ENCODE data around the gene SULT4A1.

Gene SULT4A1

GRCh38 chr22:43860126-43860525, 2.2 kb downstream of the SULT4A1 start:
- no peaks in the 10 kb centered on the region for H3K4me1 ChIP-seq (ENCODE audit: control insufficient read depth, insufficient read depth, low read length)
- H3K9ac ChIP-seq (ENCODE audit: low read length in 2 of 2), result no peak overlapping the region
- peaks cover 38% of the 10 kb centered on the region in 2 donors for H3K27me3 ChIP-seq (ENCODE audit: control insufficient read depth in 1 of 2, insufficient read depth in 2 of 2, low read length in 2 of 2)
- H3K4me3 ChIP-seq (ENCODE audit: low read length in 2 of 2), result no peak overlapping the region
- peaks cover 0 to 6% of the 10 kb centered on the region in 2 donors for H3K9me3 ChIP-seq (ENCODE audit: control insufficient read depth in 2 of 2, low read length in 2 of 2)
- no peaks in the 10 kb centered on the region for H3K36me3 ChIP-seq (ENCODE audit: control insufficient read depth in 2 of 2, insufficient read depth in 2 of 2, low read length in 2 of 2)
- no peak overlapping the region for H3K27ac ChIP-seq (ENCODE audit: low read length)

- H3K36me3 ChIP-seq (ENCODE audit: control insufficient read depth in 2 of 2, insufficient read depth in 2 of 2, low read length in 2 of 2), result no peaks in the 10 kb centered on the region
- no peak overlapping the region for H3K27ac ChIP-seq (ENCODE audit: low read length)
- peaks cover 38% of the 10 kb centered on the region in 2 donors for H3K27me3 ChIP-seq (ENCODE audit: control insufficient read depth in 1 of 2, insufficient read depth in 2 of 2, low read length in 2 of 2)
- no peaks in the 10 kb centered on the region for H3K4me1 ChIP-seq (ENCODE audit: control insufficient read depth, insufficient read depth, low read length)
- no peak overlapping the region for H3K4me3 ChIP-seq (ENCODE audit: low read length in 2 of 2)
- no peak overlapping the region for H3K9ac ChIP-seq (ENCODE audit: low read length in 2 of 2)
- H3K9me3 ChIP-seq (ENCODE audit: control insufficient read depth in 2 of 2, low read length in 2 of 2), result peaks cover 0 to 6% of the 10 kb centered on the region in 2 donors
These were observed 2.7 kb downstream of the SULT4A1 start for GRCh38 chr22:43859621-43860020.

GRCh38 chr22:43859176-43859575, 3.1 kb downstream of the SULT4A1 start:
- peaks cover 0 to 6% of the 10 kb centered on the region in 2 donors for H3K9me3 ChIP-seq (ENCODE audit: control insufficient read depth in 2 of 2, low read length in 2 of 2)
- H3K27me3 ChIP-seq (ENCODE audit: control insufficient read depth in 1 of 2, insufficient read depth in 2 of 2, low read length in 2 of 2), result peaks cover 35 to 38% of the 10 kb centered on the region in 2 donors
- no peak overlapping the region for H3K9ac ChIP-seq (ENCODE audit: low read length in 2 of 2)
- H3K4me1 ChIP-seq (ENCODE audit: control insufficient read depth, insufficient read depth, low read length), result no peaks in the 10 kb centered on the region
- H3K27ac ChIP-seq (ENCODE audit: low read length), result no peak overlapping the region
- H3K36me3 ChIP-seq (ENCODE audit: control insufficient read depth in 2 of 2, insufficient read depth in 2 of 2, low read length in 2 of 2), result no peaks in the 10 kb centered on the region
- H3K4me3 ChIP-seq (ENCODE audit: low read length in 2 of 2), result no peak overlapping the region

- Histone ChIP-seq H3K27me3 (ENCODE audit: control insufficient read depth in 1 of 2, insufficient read depth in 2 of 2, low read length in 2 of 2) (peaks cover 26 to 33% of the 10 kb centered on the region in 2 donors), H3K4me1 (ENCODE audit: control insufficient read depth, insufficient read depth, low read length) (no peaks in the 10 kb centered on the region), H3K9ac (ENCODE audit: low read length in 2 of 2) (no peak overlapping the region), H3K9me3 (ENCODE audit: control insufficient read depth in 2 of 2, low read length in 2 of 2) (peaks cover 0 to 6% of the 10 kb centered on the region in 2 donors), H3K36me3 (ENCODE audit: control insufficient read depth in 2 of 2, insufficient read depth in 2 of 2, low read length in 2 of 2) (no peaks in the 10 kb centered on the region), H3K27ac (ENCODE audit: low read length) (no peak overlapping the region), H3K4me3 (ENCODE audit: low read length in 2 of 2) (no peak overlapping the region)
These were observed 4.0 kb downstream of the SULT4A1 start for GRCh38 chr22:43858156-43858895.

- Histone ChIP-seq H3K36me3 (ENCODE audit: control insufficient read depth in 2 of 2, insufficient read depth in 2 of 2, low read length in 2 of 2) (no peaks in the 10 kb centered on the region), H3K9ac (ENCODE audit: low read length in 2 of 2) (no peak overlapping the region), H3K9me3 (ENCODE audit: control insufficient read depth in 2 of 2, low read length in 2 of 2) (peaks cover 0 to 6% of the 10 kb centered on the region in 2 donors), H3K4me3 (ENCODE audit: low read length in 2 of 2) (no peak overlapping the region), H3K4me1 (ENCODE audit: control insufficient read depth, insufficient read depth, low read length) (no peaks in the 10 kb centered on the region), H3K27me3 (ENCODE audit: control insufficient read depth in 1 of 2, insufficient read depth in 2 of 2, low read length in 2 of 2) (peaks cover 20 to 33% of the 10 kb centered on the region in 2 donors), H3K27ac (ENCODE audit: low read length) (no peak overlapping the region)
These were observed 4.9 kb downstream of the SULT4A1 start for GRCh38 chr22:43857367-43857766.

- H3K36me3 ChIP-seq (ENCODE audit: control insufficient read depth in 2 of 2, insufficient read depth in 2 of 2, low read length in 2 of 2), result no peaks in the 10 kb centered on the region
- peaks cover 9 to 25% of the 10 kb centered on the region in 2 donors for H3K27me3 ChIP-seq (ENCODE audit: control insufficient read depth in 1 of 2, insufficient read depth in 2 of 2, low read length in 2 of 2)
- H3K4me3 ChIP-seq (ENCODE audit: low read length in 2 of 2), result no peak overlapping the region
- H3K4me1 ChIP-seq (ENCODE audit: control insufficient read depth, insufficient read depth, low read length), result no peaks in the 10 kb centered on the region
- H3K9ac ChIP-seq (ENCODE audit: low read length in 2 of 2), result no peak overlapping the region
- peaks cover 0 to 6% of the 10 kb centered on the region in 2 donors for H3K9me3 ChIP-seq (ENCODE audit: control insufficient read depth in 2 of 2, low read length in 2 of 2)
- H3K27ac ChIP-seq (ENCODE audit: low read length), result no peak overlapping the region
These were observed 6.9 kb downstream of the SULT4A1 start for GRCh38 chr22:43855431-43855830.

GRCh38 chr22:43854786-43855271, 7.5 kb downstream of the SULT4A1 start:
- Histone ChIP-seq H3K4me3 (ENCODE audit: low read length in 2 of 2) (no peak overlapping the region), H3K36me3 (ENCODE audit: control insufficient read depth in 2 of 2, insufficient read depth in 2 of 2, low read length in 2 of 2) (no peaks in the 10 kb centered on the region), H3K9ac (ENCODE audit: low read length in 2 of 2) (no peak overlapping the region), H3K27me3 (ENCODE audit: control insufficient read depth in 1 of 2, insufficient read depth in 2 of 2, low read length in 2 of 2) (peaks cover 3 to 22% of the 10 kb centered on the region in 2 donors), H3K9me3 (ENCODE audit: control insufficient read depth in 2 of 2, low read length in 2 of 2) (peaks cover 0 to 6% of the 10 kb centered on the region in 2 donors), H3K27ac (ENCODE audit: low read length) (no peak overlapping the region), H3K4me1 (ENCODE audit: control insufficient read depth, insufficient read depth, low read length) (no peaks in the 10 kb centered on the region)

GRCh38 chr22:43854121-43854785, 8.1 kb downstream of the SULT4A1 start:
- H3K4me1 ChIP-seq (ENCODE audit: control insufficient read depth, insufficient read depth, low read length), result no peaks in the 10 kb centered on the region

GRCh38 chr22:43853328-43853931, 8.9 kb downstream of the SULT4A1 start:
- Histone ChIP-seq H3K36me3 (ENCODE audit: control insufficient read depth in 2 of 2, insufficient read depth in 2 of 2, low read length in 2 of 2) (no peaks in the 10 kb centered on the region), H3K4me3 (ENCODE audit: low read length in 2 of 2) (no peak overlapping the region), H3K27me3 (ENCODE audit: control insufficient read depth in 1 of 2, insufficient read depth in 2 of 2, low read length in 2 of 2) (peaks cover 1 to 14% of the 10 kb centered on the region in 2 donors), H3K4me1 (ENCODE audit: control insufficient read depth, insufficient read depth, low read length) (no peaks in the 10 kb centered on the region), H3K9ac (ENCODE audit: low read length in 2 of 2) (no peak overlapping the region), H3K9me3 (ENCODE audit: control insufficient read depth in 2 of 2, low read length in 2 of 2) (peaks cover 0 to 6% of the 10 kb centered on the region in 2 donors), H3K27ac (ENCODE audit: low read length) (no peak overlapping the region)

More at GRCh38 chr22:43854121-43854785, 8.1 kb downstream of the SULT4A1 start:
- H3K4me3 ChIP-seq (ENCODE audit: low read length in 2 of 2), result no peak overlapping the region
- no peaks in the 10 kb centered on the region for H3K36me3 ChIP-seq (ENCODE audit: control insufficient read depth in 2 of 2, insufficient read depth in 2 of 2, low read length in 2 of 2)
- H3K9me3 ChIP-seq (ENCODE audit: control insufficient read depth in 2 of 2, low read length in 2 of 2), result peaks cover 0 to 6% of the 10 kb centered on the region in 2 donors
- H3K27me3 ChIP-seq (ENCODE audit: control insufficient read depth in 1 of 2, insufficient read depth in 2 of 2, low read length in 2 of 2), result peaks cover 0 to 16% of the 10 kb centered on the region in 2 donors
- H3K27ac ChIP-seq (ENCODE audit: low read length), result no peak overlapping the region
- no peak overlapping the region for H3K9ac ChIP-seq (ENCODE audit: low read length in 2 of 2)

- no peaks in the 10 kb centered on the region for H3K36me3 ChIP-seq (ENCODE audit: control insufficient read depth in 2 of 2, insufficient read depth in 2 of 2, low read length in 2 of 2)
- H3K9ac ChIP-seq (ENCODE audit: low read length in 2 of 2), result no peak overlapping the region
- H3K9me3 ChIP-seq (ENCODE audit: control insufficient read depth in 2 of 2, low read length in 2 of 2), result peaks cover 0 to 6% of the 10 kb centered on the region in 2 donors
- no peak overlapping the region for H3K4me3 ChIP-seq (ENCODE audit: low read length in 2 of 2)
- H3K27me3 ChIP-seq (ENCODE audit: control insufficient read depth in 1 of 2, insufficient read depth in 2 of 2, low read length in 2 of 2), result peaks cover 4 to 15% of the 10 kb centered on the region in 2 donors
- no peak overlapping the region for H3K27ac ChIP-seq (ENCODE audit: low read length)
- H3K4me1 ChIP-seq (ENCODE audit: control insufficient read depth, insufficient read depth, low read length), result no peaks in the 10 kb centered on the region
These were observed 9.6 kb downstream of the SULT4A1 start for GRCh38 chr22:43852573-43853327.
